ENCODE data around the gene RAD21L1.

The RAD21L1 gene

GRCh38 chr20:1272368-1273100 lies 46.7 kb downstream of the RAD21L1 start:
- no peak for DNase-seq (ENCODE audit: extremely low spot score)
- TF ChIP-seq CTCF (IDR thresholded peaks at IDR 0.05; ENCODE audit: control extremely low read depth, extremely low read depth, low read depth, missing control alignments), result no peak
- POLR2A ChIA-PET, result no interaction called here
- CTCF ChIA-PET, result interaction anchor here (0.7 to 1.4 kb wide), 3 partner anchors 9 to 61 kb away, joined by 3 read pairs; no protein-coding TSS in a partner anchor

- ChIA-PET POLR2A (no interaction called here), CTCF (interaction anchor here (1.3 to 1.4 kb wide), 2 partner anchors 13 to 61 kb away, joined by 3 to 4 read pairs; no protein-coding TSS in a partner anchor)
- no peak for TF ChIP-seq CTCF (IDR thresholded peaks at IDR 0.05; ENCODE audit: control extremely low read depth, extremely low read depth, low read depth, missing control alignments)
- DNase-seq (ENCODE audit: extremely low spot score), result no peak
These were observed 47.5 kb downstream of the RAD21L1 start for GRCh38 chr20:1273366-1273765.

GRCh38 chr20:1274485-1275311 lies 48.9 kb downstream of the RAD21L1 start:
- POLR2A ChIA-PET, result no interaction called here
- DNase-seq (ENCODE audit: extremely low spot score), result no peak
- CTCF ChIA-PET, result interaction anchor here (1.1 to 1.4 kb wide), 4 partner anchors 8 to 164 kb away, joined by 3 to 4 read pairs (median 3); no protein-coding TSS in a partner anchor
- TF ChIP-seq CTCF (IDR thresholded peaks at IDR 0.05; ENCODE audit: control extremely low read depth, extremely low read depth, low read depth, missing control alignments), result no peak

GRCh38 chr20:1275919-1276318 lies 50.1 kb downstream of the RAD21L1 start:
- DNase-seq (ENCODE audit: extremely low spot score), result no peak
- POLR2A ChIA-PET, result interaction anchor here (0.6 kb wide), 1 partner anchor 432 kb away, joined by 6 read pairs; no protein-coding TSS in a partner anchor
- TF ChIP-seq CTCF (IDR thresholded peaks at IDR 0.05; ENCODE audit: control extremely low read depth, extremely low read depth, low read depth, missing control alignments), result no peak
- CTCF ChIA-PET, result interaction anchor here (0.8 to 1.2 kb wide), 3 partner anchors 11 to 163 kb away, joined by 3 to 4 read pairs (median 3); no protein-coding TSS in a partner anchor

GRCh38 chr20:1277529-1278322 lies 51.9 kb downstream of the RAD21L1 start:
- no peak for TF ChIP-seq CTCF (IDR thresholded peaks at IDR 0.05; ENCODE audit: control extremely low read depth, extremely low read depth, low read depth, missing control alignments)
- ChIA-PET CTCF (no interaction called here), POLR2A (no interaction called here)
- no peak for DNase-seq (ENCODE audit: extremely low spot score)

GRCh38 chr20:1278993-1279392 lies 53.1 kb downstream of the RAD21L1 start:
- TF ChIP-seq CTCF (IDR thresholded peaks at IDR 0.05; ENCODE audit: control extremely low read depth, extremely low read depth, low read depth, missing control alignments), result no peak
- ChIA-PET POLR2A (no interaction called here), CTCF (no interaction called here)
- DNase-seq (ENCODE audit: extremely low spot score), result no peak
